Measurements from ENCODE around the gene CAND1.
"Not testable (repeated sequence)": the region's sequence is repeated elsewhere in the genome, so short reads cannot be mapped to it uniquely, and the experiment has no call there.

The CAND1 gene

DNA sequence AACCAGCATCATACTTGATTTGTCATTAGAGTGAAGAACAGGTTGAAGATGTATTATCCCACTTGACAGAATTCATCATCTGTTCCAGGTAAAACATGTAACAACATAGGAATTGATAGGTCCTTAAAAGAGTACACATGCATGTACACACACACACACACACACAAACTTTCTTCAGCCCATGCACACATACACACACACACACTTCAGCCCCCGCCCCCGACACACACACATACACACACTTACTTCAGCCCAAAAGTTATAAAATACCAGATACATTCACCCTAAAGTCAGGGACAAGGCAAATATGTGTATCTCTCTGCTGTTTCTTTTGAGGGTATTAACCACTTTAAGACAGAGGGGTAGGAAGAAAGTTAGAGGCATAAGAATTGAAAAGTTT is 15.4 kb downstream of the CAND1 start:
- DNase-seq, result no peak

DNA sequence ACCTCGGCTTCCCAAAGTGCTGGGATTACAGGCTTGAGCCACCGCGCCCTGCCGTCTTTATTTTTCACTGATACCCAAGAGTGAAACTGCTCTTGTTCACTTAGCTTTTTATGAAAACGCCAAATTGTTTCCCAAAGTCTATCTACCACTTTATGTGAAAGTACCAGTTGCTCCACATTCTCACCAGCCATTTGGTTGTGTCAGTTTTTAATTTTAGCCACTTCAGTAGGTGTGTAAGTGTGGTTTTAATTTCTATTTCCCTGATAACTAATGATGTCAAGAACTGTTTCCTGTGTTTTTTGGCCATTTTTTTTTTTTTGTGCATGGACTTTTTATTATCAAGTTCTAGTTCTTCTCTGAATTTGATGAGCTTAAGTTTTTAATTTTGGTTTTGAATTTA is 17.1 kb downstream of the CAND1 start:
- DNase-seq, result no peak

DNA sequence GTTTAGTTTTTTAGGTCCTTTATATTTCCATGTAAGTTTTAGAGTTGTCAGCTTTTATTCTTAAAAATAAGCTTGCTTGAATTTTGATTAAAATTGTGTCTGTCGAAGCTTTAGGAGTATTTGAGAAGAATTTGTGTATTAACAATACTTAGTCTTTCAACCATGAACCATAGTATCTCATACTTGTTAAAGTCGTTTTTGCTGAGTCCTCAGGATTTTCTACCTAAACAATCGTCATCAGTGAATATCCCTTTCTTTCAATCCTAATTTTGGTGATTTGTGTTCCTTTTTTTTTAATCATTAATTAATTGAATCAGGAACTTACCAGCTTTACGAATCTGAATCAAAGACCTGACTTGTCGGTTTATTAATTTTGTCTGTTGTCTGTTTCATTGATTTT is 18.2 kb downstream of the CAND1 start:
- no peak for DNase-seq

DNA sequence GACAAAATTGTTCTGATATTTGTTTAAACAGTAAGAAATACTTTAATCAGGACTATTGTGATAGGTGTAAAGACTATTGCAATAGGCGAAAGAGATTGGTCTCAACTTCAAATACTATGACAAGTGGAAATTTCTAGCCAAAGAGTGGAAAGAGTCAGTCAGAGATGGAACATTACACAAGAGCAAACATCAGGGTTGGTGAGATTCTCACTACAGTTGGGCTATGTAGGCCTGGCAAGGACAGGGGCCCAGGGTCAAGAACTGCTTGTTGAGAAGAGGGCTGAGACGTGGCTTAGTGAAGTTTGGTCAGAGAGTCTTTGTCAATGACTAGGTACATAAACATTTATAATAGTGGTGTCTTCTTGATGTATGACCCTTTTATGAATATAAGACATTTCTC is 19.4 kb downstream of the CAND1 start:
- no peak for DNase-seq

DNA sequence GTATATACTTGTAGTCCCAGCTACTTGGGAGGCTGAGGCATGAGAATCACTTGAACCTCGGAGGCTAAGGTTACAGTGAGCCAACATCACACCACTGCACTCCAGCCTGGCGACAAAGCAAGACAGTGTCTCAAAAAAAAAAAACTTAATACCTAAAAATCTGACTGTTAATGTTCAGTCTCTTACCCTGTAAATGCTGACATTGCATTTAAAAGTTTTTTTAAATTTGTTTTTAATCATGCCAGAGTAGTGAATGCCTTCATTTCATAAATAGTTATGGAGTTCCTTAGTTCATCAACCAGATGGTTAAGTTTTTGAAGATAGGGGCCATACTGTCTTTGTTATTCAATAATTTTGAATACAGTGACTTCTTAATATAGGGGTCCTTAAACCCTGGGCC is 21.2 kb downstream of the CAND1 start:
- DNase-seq, result no peak

DNA sequence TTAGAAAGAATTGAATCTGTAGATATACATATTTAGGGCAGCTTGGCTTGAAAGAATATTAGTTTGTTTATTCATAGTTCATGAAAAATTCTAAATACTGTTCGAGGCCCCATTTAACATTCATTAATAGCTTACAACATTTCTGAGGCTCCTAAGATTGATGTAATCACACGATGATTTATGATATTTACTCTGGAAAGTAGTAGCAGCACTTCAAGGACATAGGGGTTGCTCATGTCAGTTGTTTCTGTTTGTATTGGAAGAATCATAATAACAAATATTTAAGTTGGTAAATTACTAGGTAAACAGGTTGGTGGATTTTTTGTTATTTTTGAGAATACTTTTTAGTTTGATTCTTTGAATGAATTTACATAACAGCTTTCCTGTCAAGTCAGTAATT is 30.4 kb downstream of the CAND1 start:
- no peak for DNase-seq

DNA sequence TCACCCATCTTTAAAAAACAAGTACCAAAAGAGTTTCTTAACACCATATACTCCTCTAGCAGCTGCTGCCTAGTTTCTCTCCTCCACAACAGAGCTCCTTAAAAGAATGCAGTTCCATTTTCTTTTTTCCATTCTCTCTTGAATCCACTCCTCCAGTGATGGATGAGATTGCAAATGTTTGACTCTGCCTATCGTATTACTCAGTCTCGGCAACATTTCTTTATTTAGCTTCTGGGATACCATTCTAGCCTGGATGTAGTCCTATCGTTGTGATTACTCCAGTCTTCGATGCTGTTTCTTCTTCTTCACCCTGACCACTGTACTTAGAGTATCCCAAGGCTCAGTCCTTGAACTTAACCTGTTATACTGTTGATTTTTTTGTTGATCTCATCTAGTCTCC is 30.8 kb downstream of the CAND1 start:
- DNase-seq, result no peak

DNA sequence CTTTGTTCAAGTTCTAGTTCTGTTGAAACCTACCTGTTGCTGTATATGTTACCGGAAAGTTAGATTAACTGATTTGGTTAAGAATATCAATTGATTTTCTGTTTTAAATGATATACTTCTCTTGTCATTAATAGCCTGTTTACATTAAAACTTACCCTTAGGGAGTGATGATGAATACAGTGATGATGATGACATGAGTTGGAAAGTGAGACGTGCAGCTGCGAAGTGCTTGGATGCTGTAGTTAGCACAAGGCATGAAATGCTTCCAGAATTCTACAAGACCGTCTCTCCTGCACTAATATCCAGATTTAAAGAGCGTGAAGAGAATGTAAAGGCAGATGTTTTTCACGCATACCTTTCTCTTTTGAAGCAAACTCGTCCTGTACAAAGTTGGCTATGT is 33.0 kb downstream of the CAND1 start:
- no peak for DNase-seq

DNA sequence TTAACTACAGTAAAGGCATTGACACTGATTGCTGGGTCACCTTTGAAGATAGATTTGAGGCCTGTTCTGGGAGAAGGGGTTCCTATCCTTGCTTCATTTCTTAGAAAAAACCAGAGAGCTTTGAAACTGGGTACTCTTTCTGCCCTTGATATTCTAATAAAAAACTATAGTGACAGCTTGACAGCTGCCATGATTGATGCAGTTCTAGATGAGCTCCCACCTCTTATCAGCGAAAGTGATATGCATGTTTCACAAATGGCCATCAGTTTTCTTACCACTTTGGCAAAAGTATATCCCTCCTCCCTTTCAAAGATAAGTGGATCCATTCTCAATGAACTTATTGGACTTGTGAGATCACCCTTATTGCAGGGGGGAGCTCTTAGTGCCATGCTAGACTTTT is 36.4 kb downstream of the CAND1 start:
- no peak for DNase-seq

DNA sequence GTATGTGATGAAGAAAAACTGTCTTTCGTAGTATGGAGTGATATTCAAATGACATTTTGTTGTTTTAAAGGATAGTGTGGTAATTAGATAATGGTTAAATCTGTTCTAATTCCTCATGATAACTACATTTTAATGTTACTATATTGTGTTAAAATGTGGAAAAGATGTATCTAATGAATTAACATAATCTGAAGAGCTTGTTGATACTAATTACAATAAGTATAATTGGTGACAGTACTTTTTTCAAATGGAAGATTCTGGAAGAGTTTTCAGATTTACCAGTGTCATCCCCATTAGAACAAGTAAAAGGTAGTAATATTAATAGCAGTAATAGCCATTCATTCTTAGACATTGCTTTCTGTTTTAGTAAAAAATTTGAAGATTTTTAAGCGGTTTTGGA is 37.6 kb downstream of the CAND1 start:
- no peak for DNase-seq

DNA sequence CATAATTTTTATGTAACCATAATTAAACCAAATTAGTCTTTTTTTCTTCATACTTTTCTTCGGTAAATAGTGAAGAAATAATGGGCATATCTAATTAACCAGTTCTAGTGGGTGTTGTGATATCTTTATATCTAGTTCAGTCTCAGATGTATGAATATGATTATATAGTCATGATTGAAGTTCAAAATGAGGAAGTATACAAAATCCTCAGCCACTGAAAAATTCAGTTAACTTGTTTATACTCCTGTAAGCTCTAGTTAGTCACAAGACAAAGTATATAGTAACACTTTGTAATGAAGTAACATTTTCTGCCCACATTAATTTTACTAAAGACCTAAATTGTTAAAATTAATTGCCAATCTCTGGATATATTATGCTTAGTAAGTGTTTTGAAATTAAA is 46.5 kb downstream of the CAND1 start:
- DNase-seq, result no peak

DNA sequence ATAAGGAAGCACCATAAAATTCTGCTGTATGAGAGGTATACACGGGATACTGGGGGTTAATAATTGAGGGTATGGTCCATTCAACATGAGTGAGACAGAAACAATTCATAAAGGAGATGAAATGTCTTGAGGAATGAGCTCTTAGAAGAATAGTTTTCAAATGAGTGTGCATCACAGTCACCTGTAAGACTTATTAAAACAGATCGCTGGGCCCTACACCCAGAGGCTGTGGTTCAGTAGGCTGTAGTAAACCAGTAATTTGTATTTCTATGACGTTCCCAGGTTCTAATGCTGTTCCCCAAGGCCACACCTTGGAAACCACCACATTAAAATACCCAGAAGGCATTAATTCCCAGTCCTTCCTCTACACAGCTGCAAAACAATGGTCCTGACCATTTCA is 49.6 kb downstream of the CAND1 start:
- DNase-seq, result no peak

DNA sequence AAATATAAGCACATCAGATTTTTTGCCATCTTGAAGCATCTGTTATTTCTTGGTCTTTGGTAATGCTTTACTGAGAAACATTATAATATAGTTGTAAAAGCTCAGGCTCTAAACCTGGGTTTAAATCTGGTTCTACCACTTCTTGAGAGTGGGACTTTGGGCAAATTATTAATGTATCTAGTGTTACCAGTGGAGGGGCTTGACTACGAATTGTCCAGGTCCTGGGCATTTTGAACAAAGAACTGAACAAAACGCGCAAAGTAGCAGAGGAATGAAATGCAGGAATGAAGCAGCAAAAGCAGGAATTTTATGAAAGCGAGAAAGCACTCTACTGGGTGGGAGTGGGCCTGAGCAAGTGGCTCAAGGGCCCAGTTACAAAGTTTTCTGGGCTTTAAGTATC is 50.8 kb downstream of the CAND1 start:
- no peak for DNase-seq

DNA sequence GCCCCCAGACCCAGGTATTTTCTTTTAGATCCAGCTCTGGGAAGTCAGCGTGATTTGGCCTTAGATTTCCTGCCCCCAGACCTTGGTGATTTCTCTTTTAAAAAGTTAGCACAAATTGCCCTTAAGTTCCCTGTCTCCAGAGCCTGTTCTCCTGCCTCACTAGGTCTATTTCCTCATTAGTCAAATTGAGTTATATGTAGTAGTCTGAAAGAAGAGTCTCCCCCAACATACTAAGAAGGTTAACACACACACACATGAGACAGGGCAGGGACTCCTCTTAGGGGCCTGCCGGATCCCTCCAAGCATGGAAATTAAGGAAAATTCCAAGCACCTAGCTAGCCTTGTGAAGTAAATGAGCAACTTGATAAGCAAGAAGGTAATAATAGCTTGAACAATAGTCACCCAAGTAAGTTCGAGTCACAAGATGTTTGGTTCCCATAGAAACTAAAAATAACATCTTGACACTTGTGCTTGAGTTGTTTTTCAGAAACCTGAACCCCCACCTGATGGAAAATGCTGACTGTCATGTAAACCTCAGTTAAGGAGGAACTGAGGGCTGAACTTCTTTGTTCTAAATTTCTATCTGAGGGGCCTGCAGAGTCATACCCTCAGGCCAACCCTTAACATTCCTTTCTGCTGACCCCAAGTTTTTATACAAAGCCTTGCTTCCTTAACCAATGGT is 51.6 kb downstream of the CAND1 start:
- DNase-seq, result peak; percentile 17

DNA sequence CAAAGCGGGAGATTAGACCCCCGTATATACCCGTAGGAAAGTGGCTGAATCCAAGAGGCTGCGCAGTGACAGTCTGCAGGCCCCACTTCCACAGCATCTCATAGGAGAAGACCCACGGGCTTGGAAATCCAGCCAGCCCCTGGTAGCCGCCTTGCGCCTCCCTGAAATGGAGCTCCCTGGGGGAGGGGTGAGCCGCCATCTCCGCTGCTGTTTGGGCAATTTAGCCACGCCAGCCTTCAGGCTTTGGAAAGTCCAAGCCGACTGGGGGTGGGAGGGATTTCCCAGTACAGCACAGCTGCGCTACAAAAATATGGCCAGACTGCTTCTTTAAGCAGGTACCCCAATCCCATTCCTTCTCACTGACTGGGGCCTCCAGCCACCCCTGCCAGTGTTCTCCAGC is 53.4 kb downstream of the CAND1 start:
- no peak for DNase-seq

DNA sequence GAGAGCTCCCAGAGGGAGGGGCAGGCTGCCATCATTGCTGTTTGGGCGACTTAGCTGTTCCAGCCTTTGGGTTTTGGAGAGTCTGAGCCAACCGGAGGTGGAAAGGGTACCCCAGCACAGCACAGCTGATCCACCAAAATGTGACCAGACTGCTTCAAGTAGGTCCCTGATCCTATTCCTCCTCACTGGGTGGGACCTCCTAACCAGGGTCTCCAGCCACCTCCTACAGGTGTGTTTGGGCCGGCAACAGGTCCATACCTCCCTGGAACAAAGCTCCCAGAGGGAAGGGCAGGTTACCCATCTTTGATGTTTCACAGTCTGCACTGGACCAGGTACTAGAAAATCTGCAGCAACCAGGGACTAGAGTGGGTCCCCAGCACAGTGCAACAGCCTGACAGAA is 53.8 kb downstream of the CAND1 start:
- DNase-seq, result no peak

DNA sequence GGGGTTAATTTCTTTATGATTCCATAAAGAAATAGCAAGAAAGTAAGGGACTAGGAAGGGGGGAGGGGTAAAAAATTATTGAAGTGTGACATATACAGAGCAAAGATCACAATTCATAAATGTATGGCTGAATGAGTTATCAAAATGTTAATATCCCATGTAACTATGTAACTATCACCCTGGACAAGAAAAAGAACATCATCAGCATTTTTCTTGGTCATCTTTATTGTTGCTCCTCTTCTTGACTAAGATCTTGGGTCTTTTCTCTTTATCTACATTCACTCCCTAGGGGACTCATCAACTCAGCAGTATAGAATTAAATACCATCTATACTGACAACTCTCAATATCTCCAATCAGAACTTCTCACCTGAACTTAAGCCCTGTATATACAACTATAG is 57.5 kb downstream of the CAND1 start:
- DNase-seq, result no peak

DNA sequence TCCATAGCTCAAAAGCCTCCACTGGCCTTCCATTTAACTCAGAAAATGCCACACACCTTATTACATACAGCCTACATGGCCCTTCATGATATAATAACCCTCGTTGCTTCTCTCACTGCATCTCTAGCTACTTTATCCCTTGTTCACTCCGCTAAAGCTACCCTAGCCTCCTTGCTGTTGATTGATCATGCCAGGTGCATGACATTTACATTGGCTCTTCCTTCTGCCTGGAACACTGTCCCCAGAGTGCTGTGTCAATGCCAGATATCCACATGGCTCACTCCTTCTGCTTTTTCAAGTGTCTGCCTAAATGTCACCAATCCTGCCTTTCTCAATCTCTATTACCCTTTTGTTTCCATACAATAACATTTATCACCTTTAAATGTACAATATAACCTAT is 58.3 kb downstream of the CAND1 start:
- no peak for DNase-seq

DNA sequence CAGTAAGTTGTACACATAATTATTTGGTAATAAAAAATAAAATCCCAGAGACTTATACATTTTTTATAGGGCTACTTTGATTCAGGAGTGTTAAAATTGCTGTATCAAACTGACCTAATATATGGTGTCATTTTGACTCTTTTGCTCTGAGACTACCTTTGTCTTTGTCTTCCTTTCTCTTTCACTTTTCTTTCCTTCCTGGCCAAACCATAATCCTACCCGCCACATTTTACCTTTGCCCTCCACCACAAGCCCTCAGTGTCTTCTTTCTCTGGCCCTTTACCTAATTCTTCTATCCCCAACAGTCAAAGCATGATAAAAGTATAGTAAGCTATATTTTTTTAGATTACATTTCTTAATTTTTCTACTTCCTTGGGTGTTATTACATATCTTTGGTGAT is 62.0 kb downstream of the CAND1 start:
- DNase-seq, result peak; percentile 6

DNA sequence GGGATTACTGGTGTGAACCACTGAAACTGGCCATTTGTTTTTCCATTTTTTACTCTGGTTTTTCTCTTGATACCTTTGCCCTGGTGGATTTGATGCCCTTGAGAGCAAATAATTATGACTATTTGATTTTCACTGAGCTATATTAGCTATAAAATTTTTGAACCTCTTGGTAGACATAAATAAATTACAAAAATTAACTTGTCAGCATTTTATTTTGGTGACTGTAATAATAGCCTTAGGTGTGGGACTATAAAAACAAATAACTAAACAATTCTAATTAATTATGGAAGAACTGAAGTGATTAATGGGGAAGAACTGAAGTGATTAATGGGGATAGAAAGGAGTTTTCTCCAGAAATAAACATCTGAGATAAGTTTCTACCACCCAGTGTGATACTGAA is 62.7 kb downstream of the CAND1 start:
- no peak for DNase-seq

DNA sequence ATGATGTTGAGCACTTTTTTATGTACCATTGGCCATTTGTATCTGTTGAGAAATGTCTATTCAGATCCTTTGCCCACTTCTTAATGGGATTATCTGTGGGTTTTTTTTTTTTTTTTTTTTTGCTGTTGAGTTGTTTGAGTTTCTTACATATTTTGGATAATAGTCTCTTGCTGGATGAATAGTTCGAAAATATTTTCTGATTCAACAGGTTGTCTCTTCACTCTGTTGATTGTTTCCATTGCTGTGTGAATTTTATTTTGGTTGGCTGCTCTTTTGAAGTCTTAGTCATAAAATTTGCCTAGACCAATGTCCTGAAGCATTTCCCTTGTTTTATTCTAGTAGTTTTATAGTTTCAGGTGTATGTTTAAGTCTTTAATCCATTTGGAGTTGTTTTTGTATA is 64.5 kb downstream of the CAND1 start:
- no peak for DNase-seq

DNA sequence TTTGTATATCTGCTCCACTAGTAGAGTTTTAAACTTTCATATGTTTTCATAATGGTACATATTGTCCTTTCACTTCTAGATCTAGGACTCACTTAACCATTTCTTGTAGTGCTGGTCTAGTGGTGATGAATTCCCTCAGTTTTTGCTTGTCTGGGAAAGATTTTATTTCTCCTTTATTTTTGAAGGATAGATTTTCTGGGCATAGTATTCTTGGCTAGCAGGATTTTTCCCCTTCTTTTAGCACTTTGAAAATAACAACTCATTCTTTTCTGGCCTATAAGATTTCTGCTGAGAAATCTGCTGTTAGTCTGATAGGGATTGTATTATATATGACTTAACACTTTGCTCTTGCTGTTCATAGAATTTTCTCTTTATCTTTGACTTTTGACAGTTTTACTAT is 69.3 kb downstream of the CAND1 start:
- no peak for DNase-seq

DNA sequence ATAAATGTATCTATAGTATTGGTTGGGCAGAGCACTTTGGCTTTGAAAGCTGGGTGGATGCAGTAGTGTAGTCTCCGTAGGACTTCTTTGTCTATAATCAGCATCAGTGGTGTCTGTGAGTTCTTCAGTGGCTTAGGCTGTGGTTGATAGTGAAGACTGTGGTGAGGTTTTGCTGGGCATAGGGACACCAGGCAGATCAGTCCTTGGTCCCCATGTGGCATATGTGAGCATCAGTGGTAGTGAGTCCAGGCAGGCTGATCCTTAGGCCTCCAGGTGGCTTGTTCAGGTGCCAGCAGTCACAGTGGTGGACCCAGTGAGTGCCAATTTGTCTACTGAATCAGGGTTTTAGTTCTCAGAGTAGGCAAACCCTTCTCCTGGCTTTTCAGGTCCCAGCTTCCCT is 70.4 kb downstream of the CAND1 start:
- DNase-seq, result no peak

DNA sequence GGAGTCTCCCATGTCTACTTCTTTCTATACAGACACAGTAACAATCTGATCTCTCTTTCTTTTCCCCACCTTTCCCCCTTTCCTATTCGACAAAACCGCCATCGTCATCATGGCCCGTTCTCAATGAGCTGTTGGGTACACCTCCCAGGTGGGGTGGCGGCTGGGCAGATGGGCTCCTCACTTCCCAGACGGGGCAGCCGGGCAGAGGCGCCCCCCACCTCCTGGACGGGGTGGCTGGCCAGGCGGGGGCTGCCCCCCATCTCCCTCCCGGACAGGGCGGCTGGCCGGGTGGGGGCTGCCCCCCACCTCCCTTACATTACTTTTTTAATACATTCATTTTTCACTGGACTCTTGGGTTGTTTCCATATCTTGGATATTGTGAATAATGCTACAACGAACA is 71.9 kb downstream of the CAND1 start:
- not testable (repeated sequence) for DNase-seq

DNA sequence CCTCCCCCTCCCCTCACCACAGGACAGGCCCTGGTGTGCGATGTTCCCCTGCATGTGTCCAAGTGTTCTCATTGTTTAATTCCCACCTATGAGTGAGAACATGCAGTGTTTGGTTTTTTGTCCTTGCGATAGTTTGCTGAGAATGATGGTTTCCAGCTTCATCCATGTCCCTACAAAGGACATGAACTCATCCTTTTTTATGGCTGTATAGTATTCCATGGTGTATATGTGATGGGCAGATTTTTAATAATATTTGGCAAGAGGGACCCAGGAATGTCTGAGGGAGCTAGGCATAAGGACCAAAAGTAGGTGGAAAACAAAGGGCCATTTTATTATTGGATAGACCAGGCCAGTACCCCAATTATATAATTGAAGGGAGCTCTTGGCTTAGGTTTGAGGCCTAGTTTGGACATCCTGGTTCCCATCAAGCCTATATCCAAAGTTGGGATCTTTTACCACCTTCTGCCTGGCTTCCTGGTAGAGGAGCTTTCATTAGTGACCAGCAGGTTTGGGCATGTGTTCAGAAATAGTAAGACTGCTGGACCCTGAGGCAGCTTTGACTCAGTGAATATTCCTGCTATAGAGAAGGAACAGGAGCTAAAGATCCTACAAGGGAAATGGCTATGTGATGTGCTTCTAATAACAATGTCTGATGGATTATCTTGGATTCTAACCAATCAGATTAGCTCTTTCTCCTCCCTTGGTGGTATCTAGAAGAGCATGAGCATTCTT is 76.0 kb downstream of the CAND1 start:
- DNase-seq, result no peak

All from CD4-positive, alpha-beta T cell treated with Interleukin-17A for 1 hour (primary cell).